K562 (cell line): Measurements from ENCODE around the gene ENTPD6. TPM values are rescaled to one million over a fixed set of nuclear protein-coding genes. Genes with fewer than 3 reads are reported as not detected.

Experiments
- ATAC-seq: fragments of 200-7000 bp; cut with Tn5 transposase; 3 replicates; pipeline ENCODE4 v1.9.1; 2020; ENCODE audit warnings: moderate library complexity
- BruUV-seq: library from RNA; stranded (reverse); fragments of 400-500 nt; replicated peaks from 2 replicates; lab custom pipeline; 2021; lab: Mats Ljungman, UMichigan
- CTCF ChIA-PET: fragments of 300-600 bp; formaldehyde crosslinking; extraction: SDS; loops from one replicate; lab custom pipeline; 2021; ENCODE audit warnings: low intra/inter-chr PET ratio; lab: Yijun Ruan, JAX
- POLR2A ChIA-PET: fragments of 300-600, 350-650 bp; sonication (Branson Sonifier 250); formaldehyde crosslinking; extraction: SDS; loops from one replicate; lab custom pipeline; 2021; ENCODE audit warnings: antibody characterized with exemption, inconsistent platforms; lab: Yijun Ruan, JAX
- DNase-seq, 4 experiments: peaks; one replicate each; pipeline versions ENCODE4 v3.0.0 to v3.0.0-alpha.2; 2011 to 2018; ENCODE audit warnings: low spot score in 3 of 4, mixed read lengths in 3 of 4; ENCODE audit errors: extremely low read depth in 1 of 4
- FAIRE-seq: peaks from 2 replicates; lab custom pipeline; 2011; peaks lifted over from hg19 to GRCh38; lab: Jason Lieb, UNC
- H2AFZ ChIP-seq: 2 replicates; pipeline ENCODE4 v1.6.0; 2011; ENCODE audit warnings: low read depth, low read length, control low read depth, inconsistent platforms
- H3K27ac ChIP-seq: fragments of 200-600 bp; 3 replicates; pipeline ENCODE4 v1.8.0; 2011; ENCODE audit warnings: low read depth, mild to moderate bottlenecking, control low read depth, inconsistent platforms, low read length, moderate library complexity, mixed read lengths; ENCODE audit errors: extremely low read depth
- H3K27me3 ChIP-seq, 2 experiments: fragments of 300-600 bp in 1 of 2; 2 replicates in 1 of 2; 3 replicates in 1 of 2; pipeline versions ENCODE4 v1.6.0 to v1.8.0; 2011; ENCODE audit warnings: inconsistent platforms in 2 of 2, low read length in 2 of 2, mild to moderate bottlenecking in 1 of 2, mixed read lengths in 1 of 2, moderate library complexity in 1 of 2; ENCODE audit not compliant: control insufficient read depth in 2 of 2, insufficient read depth in 2 of 2
- H3K36me3 ChIP-seq: fragments of 300-600 bp; 3 replicates; pipeline ENCODE4 v1.8.0; 2011; ENCODE audit warnings: mild to moderate bottlenecking, low read length, inconsistent platforms; ENCODE audit not compliant: control insufficient read depth, insufficient read depth
- H3K4me1 ChIP-seq, 2 experiments: fragments of 200-600 bp in 1 of 2; replicated peaks in 1 of 2; 2 replicates in 1 of 2; 3 replicates in 1 of 2; pipeline versions ENCODE4 v1.5.1 to v1.8.0; 2011; ENCODE audit warnings: inconsistent platforms in 2 of 2, low read length in 2 of 2, mild to moderate bottlenecking in 1 of 2, mixed read lengths in 1 of 2, moderate library complexity in 1 of 2; ENCODE audit not compliant: control insufficient read depth in 2 of 2, insufficient read depth in 2 of 2
- H3K4me2 ChIP-seq: 2 replicates; pipeline ENCODE4 v1.6.1; 2011; ENCODE audit warnings: low read length, control low read depth, inconsistent platforms, mixed read lengths; ENCODE audit not compliant: insufficient read depth
- H3K4me3 ChIP-seq: fragments of 200-600 bp; sonication (generic), shearing (Covaris generic); 2 replicates; pipeline ENCODE4 v1.5.1; 2016; ENCODE audit warnings: control low read depth, inconsistent platforms
- H3K79me2 ChIP-seq: fragments of 200-600 bp; 3 replicates; pipeline ENCODE4 v1.8.0; 2011; ENCODE audit warnings: low read length, inconsistent platforms; ENCODE audit not compliant: control insufficient read depth, insufficient read depth
- H3K9ac ChIP-seq, 2 experiments: 2 replicates each; pipeline versions ENCODE4 v1.6.0 to v1.6.1; 2011; ENCODE audit warnings: low read depth in 2 of 2, low read length in 2 of 2, control low read depth in 1 of 2, inconsistent platforms in 1 of 2, mild to moderate bottlenecking in 1 of 2, mixed read lengths in 1 of 2; ENCODE audit not compliant: insufficient read depth in 1 of 2
- H3K9me1 ChIP-seq: one replicate; pipeline ENCODE4 v1.6.0; 2011; ENCODE audit warnings: inconsistent platforms, mild to moderate bottlenecking, low read length, moderate library complexity; ENCODE audit not compliant: control insufficient read depth, insufficient read depth
- H3K9me3 ChIP-seq: replicated peaks from 2 replicates; pipeline ENCODE4 v1.5.1; 2011; ENCODE audit warnings: low read depth, low read length, inconsistent platforms; ENCODE audit not compliant: control insufficient read depth, insufficient read depth
- H4K20me1 ChIP-seq: replicated peaks from 2 replicates; pipeline ENCODE4 v1.6.1; 2011; ENCODE audit warnings: low read length, inconsistent platforms, mixed read lengths; ENCODE audit not compliant: control insufficient read depth, insufficient read depth
- CHCHD3 ChIP-seq: fragments of 250-450 bp; sonication (Bioruptor Pico); IDR thresholded peaks from 2 replicates; pipeline ENCODE4 v2.1.2; 2022; ENCODE audit warnings: mild to moderate bottlenecking
- DLX4 ChIP-seq: fragments of 250-450 bp; sonication (Bioruptor Pico); IDR thresholded peaks from 2 replicates; pipeline ENCODE4 v1.6.1; 2021; ENCODE audit warnings: mild to moderate bottlenecking
- FOXJ3 ChIP-seq: sonication (generic); formaldehyde crosslinking; IDR thresholded peaks from 2 replicates; pipeline ENCODE4 v1.4.0; 2020; ENCODE audit warnings: mild to moderate bottlenecking, missing genetic modification reagents
- KLF10 ChIP-seq: fragments of 250-450 bp; sonication (Bioruptor Pico); IDR thresholded peaks from 2 replicates; pipeline ENCODE4 v1.6.1; 2021; ENCODE audit warnings: matching md5 sums
- LARP7 ChIP-seq: fragments of 450-650 bp; IDR thresholded peaks from 2 replicates; pipeline ENCODE4 v1.6.1; 2016
- NFATC3 ChIP-seq: fragments of 450-650 bp; IDR thresholded peaks from 2 replicates; pipeline ENCODE4 v1.6.1; 2017; ENCODE audit warnings: mild to moderate bottlenecking
- PML ChIP-seq: IDR thresholded peaks from 2 replicates; pipeline ENCODE4 v1.6.1; 2012; ENCODE audit warnings: low read length, inconsistent platforms
- POLR2G ChIP-seq: fragments of 200-400 bp; formaldehyde crosslinking; IDR thresholded peaks from 2 replicates; pipeline ENCODE4 v1.6.1; 2017; ENCODE audit warnings: low read depth, mild to moderate bottlenecking, antibody characterized with exemption, low read length, moderate library complexity
- SLC30A9 ChIP-seq: fragments of 250-450 bp; sonication (Bioruptor Pico); IDR thresholded peaks from 2 replicates; pipeline ENCODE4 v1.8.0; 2022; ENCODE audit warnings: mild to moderate bottlenecking, moderate library complexity
- SMAD4 ChIP-seq: fragments of 250-450 bp; sonication (Bioruptor Pico); conservative IDR thresholded peaks from 2 replicates; pipeline ENCODE4 v1.8.0; 2021; ENCODE audit warnings: inconsistent platforms, mild to moderate bottlenecking, moderate library complexity
- STAT5B ChIP-seq: fragments of 250-450 bp; sonication (Bioruptor Pico); IDR thresholded peaks from 2 replicates; pipeline ENCODE4 v1.8.0; 2021; ENCODE audit warnings: mild to moderate bottlenecking, inconsistent platforms
- WHSC1 ChIP-seq: IDR thresholded peaks from one replicate; pipeline ENCODE4 v1.6.1; 2012; ENCODE audit warnings: low read length, control low read depth, inconsistent platforms
- ZBTB2 ChIP-seq: fragments of 450-650 bp; IDR thresholded peaks from 2 replicates; pipeline ENCODE4 v1.6.1; 2016; ENCODE audit warnings: antibody characterized with exemption
- ZNF584 ChIP-seq: fragments of 200-800 bp; sonication (Bioruptor generic); IDR thresholded peaks from 2 replicates; pipeline ENCODE4 v1.6.1; 2016; ENCODE audit warnings: low read depth, mild to moderate bottlenecking, missing genetic modification characterization, missing compliant biosample characterization
- ZNF830 ChIP-seq: fragments of 250-450 bp; sonication (Bioruptor Pico); IDR thresholded peaks from 2 replicates; pipeline ENCODE4 v1.5.0; 2021; ENCODE audit warnings: mild to moderate bottlenecking
- WGBS: fragments of 100-300 bp; shearing (Covaris generic); methylation state at CpG from one replicate; pipeline ENCODE4 v1.1.6; 2016; ENCODE audit warnings: low coverage, mixed read lengths; ENCODE audit not compliant: insufficient coverage; ENCODE audit errors: missing lambda C conversion rate; 5-methylcytosine and 5-hydroxymethylcytosine counted together
- in situ Hi-C: fragments of 300-500 bp; cut with MboI; formaldehyde crosslinking; loops from 4 replicates; pipeline ENCODE4 v1.15.0; 2018; ENCODE audit warnings: inconsistent platforms, mixed read lengths
- intact Hi-C: fragments of 100-400 bp; cut with micrococcal nuclease; formaldehyde crosslinking; loops from 2 replicates; pipeline ENCODE4 v1.14.2; 2022
- polyA plus RNA-seq, 8 experiments: library from polyadenylated mRNA; depleted of rRNA in 4 of 8; stranded (reverse) in 5 of 8; unstranded in 3 of 8; fragments of >200 nt; fragmentation: Nextera tagmentation in 2 of 8; fragmentation: Illumina TruSeq in 1 of 8; extraction: Ambion mirVana in 2 of 8; extraction: Trizol in 1 of 8; gene quantifications; 2 replicates each; pipeline versions ENCODE4 v1.2.1 to v1.2.3, GENCODE V29; 2011 to 2014; ENCODE audit warnings: inconsistent platforms in 1 of 8, missing spikeins in 1 of 8
- total RNA-seq, 7 experiments: library from RNA; depleted of rRNA in 6 of 7; stranded (reverse); fragments of >200 nt in 6 of 7; fragmentation: Illumina TruSeq in 2 of 7; extraction: Trizol in 2 of 7; gene quantifications; 2 replicates each; pipeline versions ENCODE4 v1.2.1 to v1.2.3, GENCODE V29; 2011 to 2021; ENCODE audit warnings: low replicate concordance in 1 of 7
- TF ChIP-seq, protein P1 (sequence below): sonication (generic); IDR thresholded peaks from 2 replicates; pipeline ENCODE4 v1.6.1; 2016

The ENTPD6 gene
- total and polyA plus RNA-seq, 9 of the 15 experiments (the other 6 are each of a cell fraction or from before 2014, with no cell fraction given): 0.82 to 36.8 (median 22.4) TPM

- in situ Hi-C loops: no loop called here
- BruUV-seq: no TSS peak
Observed at GRCh38 chr20:25212242-25212641, 16.7 kb downstream of the ENTPD6 start.

More at GRCh38 chr20:25212242-25212641, 16.7 kb downstream of the ENTPD6 start:
- Histone ChIP-seq H3K27me3 (no peaks in the 10 kb centered on the region), H3K9me3 (no peaks in the 10 kb centered on the region), H4K20me1 (no peaks in the 10 kb centered on the region)
- TF ChIP-seq DLX4 (CRISPR knock-in tag) (no peak), CHCHD3 (CRISPR knock-in tag) (no peak), ZNF830 (no peak), ZBTB2 (no peak), LARP7 (no peak), POLR2G (no peak), ZNF584 (no peak), SLC30A9 (CRISPR knock-in tag) (no peak), SMAD4 (CRISPR knock-in tag) (no peak), WHSC1 (no peak), KLF10 (CRISPR knock-in tag) (no peak), FOXJ3 (CRISPR knock-in tag) (no peak), NFATC3 (no peak), STAT5B (CRISPR knock-in tag) (no peak), PML (no peak)
- TF ChIP-seq, protein P1, sequence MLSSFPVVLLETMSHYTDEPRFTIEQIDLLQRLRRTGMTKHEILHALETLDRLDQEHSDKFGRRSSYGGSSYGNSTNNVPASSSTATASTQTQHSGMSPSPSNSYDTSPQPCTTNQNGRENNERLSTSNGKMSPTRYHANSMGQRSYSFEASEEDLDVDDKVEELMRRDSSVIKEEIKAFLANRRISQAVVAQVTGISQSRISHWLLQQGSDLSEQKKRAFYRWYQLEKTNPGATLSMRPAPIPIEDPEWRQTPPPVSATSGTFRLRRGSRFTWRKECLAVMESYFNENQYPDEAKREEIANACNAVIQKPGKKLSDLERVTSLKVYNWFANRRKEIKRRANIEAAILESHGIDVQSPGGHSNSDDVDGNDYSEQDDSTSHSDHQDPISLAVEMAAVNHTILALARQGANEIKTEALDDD: no peak
- TF ChIP-seq, all 486 proteins: peak for 0
- Histone ChIP-seq H2AFZ (no peak overlapping the region), H3K4me2 (no peak overlapping the region), H3K4me1 (peaks cover 0 to 5% of the 10 kb centered on the region in 2 experiments; a peak in 2 of 5 replicates), H3K36me3 (peaks cover 41% of the 10 kb centered on the region; the same call in 2 of the 3 replicates), H3K9me1 (no peaks in the 10 kb centered on the region), H3K9ac (no peak overlapping the region), H3K4me3 (no peak overlapping the region), H3K79me2 (no peaks in the 10 kb centered on the region), H3K27ac (no peak overlapping the region)
- 96% methylated on average over 4 of the region's 5 CpGs for WGBS
- DNase-seq (no peak), ATAC-seq (no peak), FAIRE-seq (no peak)
- intact Hi-C loops: no loop called here
- POLR2A ChIA-PET: no interaction called here
- CTCF ChIA-PET: no interaction called here
